ENCODE measurements around the gene HERPUD1. TPM values are rescaled to one million over a fixed set of nuclear protein-coding genes. Genes with fewer than 3 reads are reported as not detected.

Gene HERPUD1
- total RNA-seq, 1 donor from 2014 or later, result 42.1 TPM

GRCh38 chr16:56935201-56935600, 3.3 kb downstream of the HERPUD1 start:
- no peak for TF ChIP-seq CTCF (conservative IDR thresholded peaks at IDR 0.05; ENCODE audit: low read depth, low read length)
- DNase-seq (ENCODE audit: low read depth), result no peak
- H3K4me3 ChIP-seq (ENCODE audit: low read depth, low read length), result peak overlapping the region; percentile 99

- DNase-seq (ENCODE audit: low read depth), result no peak
- TF ChIP-seq CTCF (conservative IDR thresholded peaks at IDR 0.05; ENCODE audit: low read depth, low read length), result no peak
- no peak overlapping the region for H3K4me3 ChIP-seq (ENCODE audit: low read depth, low read length)
These were observed 4.5 kb downstream of the HERPUD1 start for GRCh38 chr16:56936491-56936890.

- no peak overlapping the region for H3K4me3 ChIP-seq (ENCODE audit: low read depth, low read length)
- TF ChIP-seq CTCF (conservative IDR thresholded peaks at IDR 0.05; ENCODE audit: low read depth, low read length), result no peak
- no peak for DNase-seq (ENCODE audit: low read depth)
These were observed 5.0 kb downstream of the HERPUD1 start for GRCh38 chr16:56936950-56937349.

- H3K4me3 ChIP-seq (ENCODE audit: low read depth, low read length), result no peak overlapping the region
- TF ChIP-seq CTCF (conservative IDR thresholded peaks at IDR 0.05; ENCODE audit: low read depth, low read length), result no peak
- no peak for DNase-seq (ENCODE audit: low read depth)
These were observed 6.9 kb downstream of the HERPUD1 start for GRCh38 chr16:56938664-56939513.

- DNase-seq (ENCODE audit: low read depth), result no peak
- TF ChIP-seq CTCF (conservative IDR thresholded peaks at IDR 0.05; ENCODE audit: low read depth, low read length), result no peak
- H3K4me3 ChIP-seq (ENCODE audit: low read depth, low read length), result no peak overlapping the region
These were observed 7.9 kb downstream of the HERPUD1 start for GRCh38 chr16:56939801-56940200.

GRCh38 chr16:56941092-56941491, 9.2 kb downstream of the HERPUD1 start:
- DNase-seq (ENCODE audit: low read depth), result no peak
- TF ChIP-seq CTCF (conservative IDR thresholded peaks at IDR 0.05; ENCODE audit: low read depth, low read length), result no peak
- no peak overlapping the region for H3K4me3 ChIP-seq (ENCODE audit: low read depth, low read length)

- no peak overlapping the region for H3K4me3 ChIP-seq (ENCODE audit: low read depth, low read length)
- DNase-seq (ENCODE audit: low read depth), result no peak
- TF ChIP-seq CTCF (conservative IDR thresholded peaks at IDR 0.05; ENCODE audit: low read depth, low read length), result no peak
These were observed 10.0 kb downstream of the HERPUD1 start for GRCh38 chr16:56941856-56942331.

Measured in epithelial cell of proximal tubule (primary cell).